HG03460 (cell line): ENCODE results near the gene NUP133.

Experiments
- ATAC-seq: cut with Tn5 transposase; IDR thresholded peaks from one replicate; pipeline ENCODE4 v1.9.1; 2021; ENCODE audit not compliant: unreplicated experiment

NUP133 gene

GRCh38 chr1:229454056-229454455 is 54.1 kb downstream of the NUP133 start:
- ATAC-seq: no peak

DNA sequence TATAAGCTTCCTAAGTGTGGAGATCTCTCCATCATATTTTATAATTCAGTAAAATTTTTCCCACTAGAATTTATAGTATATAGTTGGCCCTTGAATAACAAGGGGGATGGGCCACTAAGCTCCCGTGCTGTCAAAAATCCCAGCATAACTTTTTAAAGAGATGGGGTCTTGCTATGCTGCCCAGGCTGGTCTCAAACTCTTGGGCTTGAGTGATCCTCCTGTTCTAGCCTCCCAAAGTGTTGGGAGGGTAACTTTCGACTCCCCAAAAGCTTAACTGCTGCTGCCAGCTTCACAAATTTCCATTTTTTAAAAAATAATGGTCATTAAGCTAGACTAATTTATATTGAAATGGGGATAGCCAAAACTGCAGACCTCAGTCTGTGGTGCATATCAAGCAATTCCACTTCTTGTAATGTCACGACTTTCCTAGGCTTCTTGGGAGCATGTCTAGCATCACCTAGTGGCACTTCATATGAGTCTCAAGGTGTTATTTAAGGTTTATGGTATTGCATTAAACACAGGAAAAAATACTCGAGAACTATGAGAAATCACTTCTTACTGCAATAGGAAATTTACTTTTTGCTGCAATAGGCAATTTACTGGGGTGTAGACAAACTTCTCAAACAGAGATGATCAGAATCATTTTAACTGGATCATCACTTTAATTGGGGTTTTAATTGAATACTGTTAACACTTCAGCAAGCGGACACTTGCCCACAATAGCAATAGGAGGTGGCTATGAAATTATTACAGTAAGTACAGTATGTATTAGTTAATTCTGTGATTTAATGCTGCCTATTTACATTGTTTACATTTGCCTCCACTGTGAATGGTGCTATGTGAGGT is 55.0 kb downstream of the NUP133 start:
- no peak for ATAC-seq

- ATAC-seq: no peak
These were observed 59.3 kb downstream of the NUP133 start for GRCh38 chr1:229448845-229449244.

- no peak for ATAC-seq
These were observed 59.8 kb downstream of the NUP133 start for GRCh38 chr1:229448354-229448753.

DNA sequence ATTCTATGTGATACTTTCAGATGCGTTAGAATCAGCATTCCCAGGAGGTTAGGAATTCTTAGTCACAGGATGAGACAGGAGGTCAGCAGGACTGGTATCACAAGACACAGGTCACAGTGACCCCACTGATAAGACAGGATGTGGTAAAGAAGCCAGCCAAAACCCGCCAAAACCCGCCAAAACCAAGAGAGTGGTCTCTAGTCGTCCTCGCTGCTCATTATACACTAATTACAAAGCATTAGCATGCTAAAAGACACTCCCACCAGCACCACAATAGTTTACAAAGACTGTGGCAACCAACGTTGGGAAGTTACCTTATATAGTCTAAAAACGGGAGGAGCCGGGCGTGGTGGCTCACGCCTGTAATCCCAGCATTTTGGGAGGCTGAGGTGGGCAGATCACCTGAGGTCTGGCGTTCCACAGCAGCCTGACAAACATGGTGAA is 60.3 kb downstream of the NUP133 start:
- no peak for ATAC-seq

- ATAC-seq: no peak
These were observed 62.3 kb downstream of the NUP133 start for GRCh38 chr1:229445828-229446227.

DNA sequence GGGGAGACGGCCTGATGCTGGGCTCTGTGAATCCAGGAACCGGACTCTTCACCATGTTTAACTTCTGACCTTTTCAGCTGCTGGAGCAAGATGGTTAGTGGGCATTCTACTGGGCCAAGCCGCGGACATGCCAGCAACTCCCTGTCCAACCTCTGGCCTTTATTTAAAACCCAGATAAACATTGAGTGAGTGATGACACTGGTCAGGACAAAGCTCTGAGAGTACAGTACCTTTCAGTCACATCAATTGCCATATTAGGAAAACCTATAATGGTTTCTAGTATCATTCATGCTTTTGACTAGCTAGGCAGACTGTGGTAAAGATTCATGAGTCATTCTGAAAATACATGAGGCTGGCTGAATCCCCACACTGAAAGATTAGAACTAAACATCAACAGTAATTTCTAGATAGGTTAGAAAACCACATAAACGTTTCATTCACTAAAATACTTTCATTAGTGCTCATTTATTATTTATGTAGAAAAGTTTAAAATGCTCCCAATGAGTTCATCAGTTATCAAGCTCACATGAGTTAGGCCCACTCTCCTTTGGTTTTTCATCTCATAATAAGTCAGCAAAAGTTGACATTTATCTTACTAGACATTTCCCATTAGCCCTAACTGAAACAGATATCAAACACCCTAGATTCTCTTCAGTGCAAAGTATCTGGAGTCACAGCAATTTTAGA is 67.1 kb downstream of the NUP133 start:
- ATAC-seq: peak; percentile 96

GRCh38 chr1:229438021-229438420 is 70.1 kb downstream of the NUP133 start:
- ATAC-seq: no peak

GRCh38 chr1:229437443-229437842 is 70.7 kb downstream of the NUP133 start:
- no peak for ATAC-seq

GRCh38 chr1:229436201-229436600 is 71.9 kb downstream of the NUP133 start:
- no peak for ATAC-seq

- no peak for ATAC-seq
These were observed 73.5 kb downstream of the NUP133 start for GRCh38 chr1:229434641-229435051.

GRCh38 chr1:229434005-229434640 is 74.0 kb downstream of the NUP133 start, which contains the start of gene ACTA1:
TSS of gene ACTA1 (minus strand) at chr1:229434094. CDS start at chr1:229433115, 979 bp downstream.
- ATAC-seq: no peak

DNA sequence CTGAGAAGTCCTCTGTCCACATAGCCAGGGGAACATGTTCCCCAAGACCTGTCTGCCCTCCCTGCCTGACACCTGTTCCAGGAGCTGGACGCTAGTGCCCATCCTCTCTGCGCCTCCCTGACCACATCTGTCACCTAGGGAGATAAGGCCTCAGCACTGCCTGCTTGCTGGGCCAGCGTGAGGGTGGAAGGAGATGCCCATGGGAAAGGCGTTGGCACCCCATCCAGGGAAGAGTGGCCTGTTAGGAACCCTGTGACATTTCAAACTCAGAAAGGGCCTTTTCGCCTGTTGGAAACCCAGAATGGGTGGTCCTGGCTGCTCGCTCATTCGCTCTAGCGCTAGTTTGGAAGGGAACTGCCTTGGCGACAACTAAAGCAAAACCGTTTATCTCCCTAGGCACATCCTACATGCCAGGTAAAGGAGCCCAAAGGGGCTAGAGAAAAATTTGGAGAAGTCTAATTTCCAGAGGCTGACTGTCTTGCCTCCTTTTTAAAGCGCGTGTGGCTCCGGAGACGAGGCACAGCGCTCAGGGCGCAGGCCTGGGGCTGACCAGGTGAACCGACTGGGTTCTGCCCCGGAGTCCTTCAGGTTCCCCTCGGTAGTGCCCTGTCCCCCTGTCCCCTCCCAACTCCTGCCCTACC is 74.7 kb downstream of the NUP133 start:
- ATAC-seq: no peak

GRCh38 chr1:229432905-229433304 is 75.2 kb downstream of the NUP133 start:
- ATAC-seq: no peak

GRCh38 chr1:229432116-229432461 is 76.1 kb downstream of the NUP133 start:
- no peak for ATAC-seq

- ATAC-seq: no peak
These were observed 76.6 kb downstream of the NUP133 start for GRCh38 chr1:229431284-229432115.

DNA sequence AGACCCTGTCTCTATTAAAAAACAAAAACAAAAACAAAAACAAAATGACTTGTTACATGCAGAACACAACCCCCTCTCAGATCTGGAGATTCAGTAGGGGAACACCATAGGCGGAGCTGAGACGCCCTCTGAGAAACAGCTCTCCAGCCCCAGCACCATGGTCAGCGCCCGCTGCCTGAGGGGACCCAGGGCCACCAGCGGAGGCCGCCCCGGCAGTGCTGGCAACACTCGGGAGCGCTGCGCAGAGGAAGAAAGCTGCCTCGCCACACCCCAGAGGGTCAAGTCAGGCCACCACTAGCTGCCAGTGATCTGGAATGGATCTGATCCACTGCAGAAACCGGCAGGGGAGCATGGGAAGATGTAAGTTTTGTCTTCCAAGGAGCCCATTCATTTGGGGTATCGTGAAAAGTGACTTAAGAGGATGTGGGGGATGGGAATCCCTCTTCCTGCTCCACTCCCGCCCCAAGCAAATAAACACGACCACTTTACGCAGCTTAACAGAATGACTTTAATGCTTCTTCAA is 77.3 kb downstream of the NUP133 start:
- ATAC-seq: no peak

- no peak for ATAC-seq
These were observed 79.9 kb downstream of the NUP133 start for GRCh38 chr1:229428256-229428655.

DNA sequence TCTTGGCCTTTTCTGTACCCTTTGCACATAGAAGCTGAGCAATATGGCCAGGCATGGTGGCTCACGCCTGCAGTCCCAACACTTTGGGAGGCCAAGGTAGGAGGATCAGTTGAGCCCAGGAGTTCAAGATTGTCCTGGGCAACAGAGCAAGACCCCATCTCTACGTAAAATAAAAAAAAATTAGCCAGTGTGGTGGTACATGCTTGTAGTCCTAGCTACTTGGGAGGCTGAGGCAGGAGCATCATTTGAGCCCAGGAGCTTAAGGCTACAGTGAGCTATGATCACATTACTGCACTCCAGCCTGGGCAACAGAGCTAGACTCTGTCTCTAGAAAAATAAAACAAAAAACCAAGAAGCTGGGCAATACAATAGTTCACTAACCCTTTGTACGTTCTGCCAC is 80.6 kb downstream of the NUP133 start:
- ATAC-seq: no peak

GRCh38 chr1:229425564-229426159 is 82.5 kb downstream of the NUP133 start:
- ATAC-seq: no peak
